GM19035 (cell line): ENCODE results near the gene TNFSF13.

ENCODE experiments used
- ATAC-seq: cut with Tn5 transposase; IDR thresholded peaks from one replicate; pipeline ENCODE4 v1.9.1; 2021; ENCODE audit not compliant: unreplicated experiment

The TNFSF13 gene

GRCh38 chr17:7558544-7559319, at the start of gene TNFSF13:
Gene TNFSF13 (plus strand): TSS chr17:7558750. CDS start chr17:7559040, 290 bp downstream.
- ATAC-seq: no peak

GRCh38 chr17:7508846-7509245, 49.7 kb upstream of the TNFSF13 start:
- ATAC-seq: no peak

GRCh38 chr17:7509937-7510336, 48.6 kb upstream of the TNFSF13 start:
- ATAC-seq: no peak

- no peak for ATAC-seq
Measured at GRCh38 chr17:7511108-7511507, 47.4 kb upstream of the TNFSF13 start.

GRCh38 chr17:7512105-7512504, 46.4 kb upstream of the TNFSF13 start:
- ATAC-seq: no peak

- ATAC-seq: no peak
Measured at GRCh38 chr17:7512824-7513540, 45.6 kb upstream of the TNFSF13 start.

- no peak for ATAC-seq
Measured at GRCh38 chr17:7513850-7514419, 44.6 kb upstream of the TNFSF13 start.

GRCh38 chr17:7515911-7516610, 42.5 kb upstream of the TNFSF13 start:
- ATAC-seq: no peak

- ATAC-seq: no peak
Measured at GRCh38 chr17:7523033-7523432, 35.5 kb upstream of the TNFSF13 start.

GRCh38 chr17:7528842-7529241, 29.7 kb upstream of the TNFSF13 start:
- no peak for ATAC-seq

- ATAC-seq: no peak
Measured at GRCh38 chr17:7530023-7530900, 28.3 kb upstream of the TNFSF13 start.

GRCh38 chr17:7538050-7538449, 20.5 kb upstream of the TNFSF13 start:
- no peak for ATAC-seq

GRCh38 chr17:7538891-7539545, 19.5 kb upstream of the TNFSF13 start:
- no peak for ATAC-seq

- ATAC-seq: no peak
Measured at GRCh38 chr17:7541074-7541621, 17.4 kb upstream of the TNFSF13 start.

- ATAC-seq: no peak
Measured at GRCh38 chr17:7544911-7545310, 13.6 kb upstream of the TNFSF13 start.

- ATAC-seq: no peak
Measured at GRCh38 chr17:7548585-7549400, 9.8 kb upstream of the TNFSF13 start, which contains the start of gene TNFSF12. Gene TNFSF12 (plus strand): TSS chr17:7549058. CDS start chr17:7549154, 96 bp downstream.

GRCh38 chr17:7549401-7550055, 9.0 kb upstream of the TNFSF13 start:
- ATAC-seq: no peak

GRCh38 chr17:7550344-7550743, 8.2 kb upstream of the TNFSF13 start:
- no peak for ATAC-seq
